Tibial nerve (tissue), 4 donors: ENCODE data around the gene TLE3. TPM values are rescaled to one million over a fixed set of nuclear protein-coding genes. Genes with fewer than 3 reads are reported as not detected.
A peak's percentile ranks its signal among the peaks of the same experiment; 100 is the strongest.

Source experiments
- DNase-seq, 2 donors: peaks; one replicate each; pipeline ENCODE4 v3.0.0-alpha.2; 2019; ENCODE audit warnings: low spot score in 2 of 2
- H3K27ac ChIP-seq, 4 donors: fragments of 200-600 bp; sonication (generic) in 3 of 4; one replicate each; pipeline ENCODE4 v1.5.1; 2017 to 2019; ENCODE audit warnings: mild to moderate bottlenecking in 1 of 4
- H3K27me3 ChIP-seq, 2 donors: fragments of 200-600 bp; sonication (generic) in 1 of 2; one replicate each; pipeline versions ENCODE4 v1.5.1 to v1.6.0; 2017 to 2019
- H3K36me3 ChIP-seq, 3 donors: fragments of 200-600 bp; sonication (generic); one replicate each; pipeline ENCODE4 v1.5.1; 2018 to 2019
- H3K4me1 ChIP-seq, 4 donors: fragments of 200-600 bp; sonication (generic) in 3 of 4; one replicate each; pipeline ENCODE4 v1.5.1; 2017 to 2019
- H3K4me3 ChIP-seq, 4 donors: fragments of 200-600 bp; sonication (generic) in 3 of 4; one replicate each; pipeline ENCODE4 v1.5.1; 2017 to 2019; ENCODE audit warnings: mild to moderate bottlenecking in 1 of 4, moderate library complexity in 1 of 4
- H3K9me3 ChIP-seq, 4 donors: fragments of 200-600 bp; sonication (generic) in 3 of 4; one replicate each; pipeline ENCODE4 v1.5.1; 2017 to 2019
- EP300 ChIP-seq, 2 donors: sonication (generic); formaldehyde crosslinking; IDR thresholded peaks; one replicate each; pipeline ENCODE4 v1.6.1; 2017; ENCODE audit warnings: antibody characterized with exemption in 2 of 2, mild to moderate bottlenecking in 1 of 2
- POLR2A ChIP-seq, 2 donors: fragments of 450-650 bp; IDR thresholded peaks; one replicate each; pipeline ENCODE4 v1.6.1; 2017; ENCODE audit warnings: antibody characterized with exemption in 2 of 2, mild to moderate bottlenecking in 2 of 2, moderate library complexity in 2 of 2
- WGBS, 2 donors: methylation state at CpG; one replicate each; pipeline ENCODE4 v1.1.5; 2018; 5-methylcytosine and 5-hydroxymethylcytosine counted together
- total RNA-seq, 4 donors: library from RNA; depleted of rRNA; stranded (reverse); fragments of >200 nt; gene quantifications; one replicate each; pipeline ENCODE4 v1.1.0, GENCODE V29; 2016
- TF ChIP-seq, protein P1 (sequence below), 5 experiments: fragments of 200-600 bp in 3 of 5; fragments of 450-650 bp in 2 of 5; sonication (generic) in 3 of 5; IDR thresholded peaks; one replicate each; pipeline ENCODE4 v1.5.1; 2016 to 2019; ENCODE audit warnings: antibody characterized with exemption in 5 of 5, mild to moderate bottlenecking in 3 of 5, moderate library complexity in 2 of 5

Gene TLE3
- total RNA-seq, 4 donors from 2014 or later, result 62.4 to 91.6 (median 76.9) TPM

DNA sequence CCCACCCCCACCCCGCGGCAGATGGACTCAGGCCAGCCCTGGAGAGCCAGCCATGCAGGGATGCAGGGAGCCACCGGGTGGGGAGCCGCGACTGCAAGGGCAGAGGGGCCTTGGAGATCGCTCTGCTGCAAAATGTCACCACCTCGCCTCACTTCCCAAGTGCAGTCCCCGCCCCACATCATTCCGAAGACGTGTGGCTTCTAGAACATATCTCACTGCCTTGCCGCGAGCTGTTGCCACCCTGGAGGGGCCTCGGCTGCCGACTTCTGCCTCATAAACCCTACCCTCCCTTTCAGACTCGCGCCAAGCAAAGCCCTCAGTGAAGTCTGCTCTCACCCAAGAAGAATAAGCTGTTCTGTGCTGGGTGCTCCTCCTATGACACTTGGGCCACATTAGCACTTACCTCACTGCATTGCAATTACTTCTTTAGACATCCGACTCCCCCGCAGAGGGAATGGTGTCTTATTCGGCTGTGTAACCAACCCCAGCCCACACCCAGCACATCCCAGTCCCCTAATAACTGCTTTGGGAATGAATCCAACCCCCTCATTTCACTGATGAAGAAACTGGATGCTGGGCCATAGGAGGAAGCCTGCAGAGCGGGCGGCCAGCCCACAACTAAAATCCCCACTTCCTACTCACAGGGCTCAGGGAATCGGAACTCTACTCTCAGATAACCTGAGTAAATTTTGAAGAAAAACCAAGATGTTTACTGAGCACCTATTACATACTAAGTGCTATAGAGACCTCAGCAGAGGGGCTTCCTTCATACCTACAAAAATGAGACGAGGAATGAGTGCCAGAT lies 8.6 kb downstream of the TLE3 start:
- peak in 1 of 2 donors; percentile 45 for DNase-seq
- Histone ChIP-seq H3K9me3 (no peaks in the 10 kb centered on the region), H3K27ac (peak overlapping the region; percentile 22 to 75 (median 46)), H3K4me1 (peaks cover 2 to 95% (median 69%) of the 10 kb centered on the region in 4 donors), H3K27me3 (no peaks in the 10 kb centered on the region), H3K36me3 (peaks cover 0 to 20% (median 0%) of the 10 kb centered on the region in 3 donors), H3K4me3 (no peak overlapping the region)
- 22 to 29% methylated on average over 18 to 23 of the region's 23 CpGs for WGBS, 2 donors
- TF ChIP-seq POLR2A (IDR thresholded peaks at IDR 0.05) (no peak), EP300 (IDR thresholded peaks at IDR 0.05) (no peak)
- TF ChIP-seq, protein P1, sequence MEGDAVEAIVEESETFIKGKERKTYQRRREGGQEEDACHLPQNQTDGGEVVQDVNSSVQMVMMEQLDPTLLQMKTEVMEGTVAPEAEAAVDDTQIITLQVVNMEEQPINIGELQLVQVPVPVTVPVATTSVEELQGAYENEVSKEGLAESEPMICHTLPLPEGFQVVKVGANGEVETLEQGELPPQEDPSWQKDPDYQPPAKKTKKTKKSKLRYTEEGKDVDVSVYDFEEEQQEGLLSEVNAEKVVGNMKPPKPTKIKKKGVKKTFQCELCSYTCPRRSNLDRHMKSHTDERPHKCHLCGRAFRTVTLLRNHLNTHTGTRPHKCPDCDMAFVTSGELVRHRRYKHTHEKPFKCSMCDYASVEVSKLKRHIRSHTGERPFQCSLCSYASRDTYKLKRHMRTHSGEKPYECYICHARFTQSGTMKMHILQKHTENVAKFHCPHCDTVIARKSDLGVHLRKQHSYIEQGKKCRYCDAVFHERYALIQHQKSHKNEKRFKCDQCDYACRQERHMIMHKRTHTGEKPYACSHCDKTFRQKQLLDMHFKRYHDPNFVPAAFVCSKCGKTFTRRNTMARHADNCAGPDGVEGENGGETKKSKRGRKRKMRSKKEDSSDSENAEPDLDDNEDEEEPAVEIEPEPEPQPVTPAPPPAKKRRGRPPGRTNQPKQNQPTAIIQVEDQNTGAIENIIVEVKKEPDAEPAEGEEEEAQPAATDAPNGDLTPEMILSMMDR (IDR thresholded peaks at IDR 0.05), result no peak

DNA sequence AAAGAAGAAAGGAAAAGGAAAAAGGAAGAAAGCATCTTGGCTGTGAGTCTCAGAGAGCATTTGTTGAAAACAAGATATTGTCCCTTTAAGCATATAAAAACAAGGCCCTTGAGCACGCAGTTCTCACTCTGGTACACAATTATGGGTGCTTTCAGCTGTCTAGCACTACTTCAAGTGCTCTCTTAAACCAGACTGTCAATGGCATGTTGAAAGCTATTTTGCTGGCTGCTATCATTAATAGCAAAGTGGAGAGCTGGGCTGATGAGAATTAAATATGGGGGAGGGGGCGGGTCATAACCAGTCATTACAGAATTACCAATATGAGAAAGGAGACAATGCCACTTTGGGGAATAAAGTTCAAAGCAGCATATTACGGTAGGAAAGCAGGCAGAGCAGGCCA lies 9.3 kb downstream of the TLE3 start:
- Histone ChIP-seq H3K9me3 (no peaks in the 10 kb centered on the region), H3K36me3 (peaks cover 0 to 26% (median 0%) of the 10 kb centered on the region in 3 donors), H3K27ac (peak overlapping the region; percentile 22 to 75 (median 46)), H3K4me3 (no peak overlapping the region), H3K4me1 (peaks cover 2 to 95% (median 63%) of the 10 kb centered on the region in 4 donors), H3K27me3 (no peaks in the 10 kb centered on the region)
- TF ChIP-seq EP300 (IDR thresholded peaks at IDR 0.05) (no peak), POLR2A (IDR thresholded peaks at IDR 0.05) (no peak)
- TF ChIP-seq, protein P1 (IDR thresholded peaks at IDR 0.05), result no peak
- WGBS, 2 donors, result 38 to 45% methylated on average over 3 of the region's 3 CpGs
- DNase-seq, result no peak

DNA sequence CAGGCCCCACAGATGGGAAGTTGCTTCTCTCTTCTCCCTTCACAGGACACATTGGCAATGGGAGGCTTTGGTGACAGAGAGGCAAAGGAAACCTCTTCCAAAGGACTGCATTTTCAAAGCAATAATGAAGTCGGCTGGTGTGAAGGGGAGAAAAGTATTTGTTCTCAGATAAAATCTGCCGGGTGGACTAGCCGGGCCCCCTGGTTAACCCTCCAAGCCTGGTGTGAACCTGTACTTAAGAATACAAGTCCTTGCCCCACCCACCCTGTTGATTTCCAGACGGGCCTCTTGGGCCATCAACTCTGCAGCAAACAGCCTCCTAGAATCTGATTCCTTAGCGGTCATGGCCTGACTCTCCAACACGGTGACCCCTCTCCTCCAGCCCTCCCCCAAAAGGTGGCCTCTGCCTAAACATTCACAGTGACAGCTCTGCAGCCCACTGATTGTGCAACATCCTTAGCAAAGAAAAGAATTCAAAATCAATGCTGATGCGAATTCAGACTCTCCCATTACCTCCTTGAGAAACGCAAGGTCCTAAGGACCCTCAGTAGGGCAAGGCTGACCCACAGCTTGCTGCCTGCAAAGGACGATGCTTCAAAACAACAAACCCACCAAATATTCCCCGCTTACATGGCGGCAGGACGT lies 9.9 kb downstream of the TLE3 start:
- Histone ChIP-seq H3K9me3 (no peaks in the 10 kb centered on the region), H3K27ac (peak overlapping the region in 2 of 4 donors; percentile 61 to 75), H3K4me3 (no peak overlapping the region), H3K4me1 (peaks cover 2 to 95% (median 57%) of the 10 kb centered on the region in 4 donors), H3K27me3 (no peaks in the 10 kb centered on the region), H3K36me3 (peaks cover 0 to 31% (median 2%) of the 10 kb centered on the region in 3 donors)
- TF ChIP-seq, protein P1 (IDR thresholded peaks at IDR 0.05), result no peak
- no peak for TF ChIP-seq POLR2A (IDR thresholded peaks at IDR 0.05)
- TF ChIP-seq EP300 (IDR thresholded peaks at IDR 0.05), result no peak
- no peak for DNase-seq
- WGBS, 2 donors, result 62 to 68% methylated on average over 12 of the region's 12 CpGs

DNA sequence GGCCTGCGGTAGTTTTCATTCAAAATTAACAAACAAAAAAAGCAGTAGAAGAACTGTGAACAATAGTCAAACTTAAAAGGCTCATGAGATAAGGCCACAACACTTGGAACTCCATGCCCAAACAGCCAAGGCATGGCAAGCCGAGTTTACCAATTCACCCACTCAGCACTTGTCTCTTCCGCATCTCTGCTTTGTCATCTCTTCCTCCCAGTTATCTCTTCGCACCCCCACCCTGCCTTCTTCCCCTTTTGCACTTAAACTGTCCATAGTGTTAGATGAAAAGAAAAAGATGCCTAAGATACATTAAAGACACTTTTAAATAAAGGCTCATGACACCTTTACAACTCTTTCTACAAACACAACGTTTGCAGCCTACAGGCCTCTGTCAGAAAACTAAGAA lies 11.1 kb downstream of the TLE3 start:
- Histone ChIP-seq H3K36me3 (peaks cover 0 to 43% (median 6%) of the 10 kb centered on the region in 3 donors), H3K27me3 (no peaks in the 10 kb centered on the region), H3K27ac (no peak overlapping the region), H3K4me1 (peaks cover 2 to 93% (median 46%) of the 10 kb centered on the region in 4 donors), H3K9me3 (no peaks in the 10 kb centered on the region), H3K4me3 (no peak overlapping the region)
- TF ChIP-seq EP300 (IDR thresholded peaks at IDR 0.05), result peak in 1 of 2 donors; percentile 25
- no peak for TF ChIP-seq POLR2A (IDR thresholded peaks at IDR 0.05)
- TF ChIP-seq, protein P1 (IDR thresholded peaks at IDR 0.05), result no peak
- 61 to 70% methylated on average over 5 of the region's 5 CpGs for WGBS, 2 donors
- DNase-seq, result no peak

DNA sequence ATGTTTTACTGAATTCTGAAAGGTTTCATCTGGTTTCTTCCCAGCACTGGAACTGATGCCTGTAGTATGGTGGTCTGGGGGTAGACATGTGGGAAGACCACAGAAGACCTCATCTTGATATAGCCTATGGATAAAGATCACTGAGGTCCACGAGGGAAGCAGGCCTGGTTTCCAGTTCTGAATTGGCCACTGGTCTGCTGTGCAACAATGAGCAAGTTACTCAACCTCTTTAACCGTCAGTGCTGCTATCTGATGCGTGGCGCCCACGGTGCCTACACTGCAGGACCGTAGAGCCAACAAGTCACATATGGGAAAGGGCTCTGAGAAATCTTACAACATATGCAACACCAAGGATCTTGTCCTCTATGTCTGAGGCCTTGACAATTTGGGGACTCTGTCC lies 13.3 kb downstream of the TLE3 start:
- Histone ChIP-seq H3K4me3 (no peak overlapping the region), H3K27ac (no peak overlapping the region), H3K36me3 (peaks cover 0 to 60% (median 6%) of the 10 kb centered on the region in 3 donors), H3K9me3 (no peaks in the 10 kb centered on the region), H3K4me1 (peaks cover 2 to 82% (median 30%) of the 10 kb centered on the region in 4 donors), H3K27me3 (no peaks in the 10 kb centered on the region)
- 91 to 94% methylated on average over 6 of the region's 6 CpGs for WGBS, 2 donors
- no peak for DNase-seq
- TF ChIP-seq POLR2A (IDR thresholded peaks at IDR 0.05) (no peak), EP300 (IDR thresholded peaks at IDR 0.05) (no peak)
- TF ChIP-seq, protein P1 (IDR thresholded peaks at IDR 0.05), result no peak
